Measurements from ENCODE around the gene PIP4K2A.

Gene PIP4K2A

DNA sequence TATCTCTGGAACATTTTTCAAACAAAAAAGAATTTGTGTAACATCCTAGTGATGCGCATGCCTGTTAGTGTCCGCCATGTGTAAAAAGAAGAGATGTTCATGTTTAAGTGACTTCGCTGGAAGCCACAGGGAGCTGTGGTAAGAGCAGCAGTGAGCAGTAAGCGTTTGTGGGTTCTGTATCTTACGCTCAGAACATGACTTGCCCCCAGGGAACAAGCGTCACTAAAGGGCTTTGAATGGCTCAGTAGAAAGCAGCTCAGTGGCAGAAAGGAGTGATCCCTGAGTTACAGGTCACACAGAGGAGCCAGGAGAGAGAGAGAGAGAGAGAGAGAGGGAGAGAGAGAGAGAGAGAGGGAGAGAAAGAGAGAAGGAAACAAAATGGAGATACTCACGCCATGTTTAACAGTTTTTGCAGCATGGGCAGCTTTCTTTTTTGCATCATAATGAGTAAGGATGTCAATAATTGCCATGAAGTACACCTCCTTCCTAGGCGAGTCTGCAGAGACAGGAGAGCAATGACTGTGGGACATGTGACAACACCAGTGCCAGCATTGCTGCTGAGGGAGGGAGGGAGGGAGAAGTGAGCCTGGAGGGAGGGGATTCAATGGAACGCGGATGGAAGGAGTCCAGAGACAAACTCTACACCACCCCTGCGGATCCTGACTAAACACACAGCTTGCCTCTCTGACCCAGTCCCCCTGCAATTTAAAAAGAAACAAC lies 174.6 kb downstream of the PIP4K2A start:
- Histone ChIP-seq H3K4me3 (ENCODE audit: low read length) (no peak overlapping the region), H3K4me1 (ENCODE audit: low read length) (no peaks in the 10 kb centered on the region), H3K79me2 (ENCODE audit: low read length) (no peaks in the 10 kb centered on the region), H3K27ac (ENCODE audit: low read length) (no peak overlapping the region), H2AFZ (ENCODE audit: low read depth, low read length) (no peak overlapping the region), H3K9me3 (ENCODE audit: insufficient read depth, low read length) (no peaks in the 10 kb centered on the region), H3K9ac (ENCODE audit: low read length) (no peak overlapping the region), H3K36me3 (replicated peaks; ENCODE audit: low read depth, low read length) (no peaks in the 10 kb centered on the region), H3K27me3 (ENCODE audit: low read depth, low read length) (no peaks in the 10 kb centered on the region), H4K20me1 (ENCODE audit: insufficient read depth, low read length) (no peaks in the 10 kb centered on the region), H3K4me2 (ENCODE audit: low read length) (no peak overlapping the region)
- no peak for TF ChIP-seq EZH2phosphoT487 (IDR thresholded peaks at IDR 0.05; ENCODE audit: low read depth)
- TF ChIP-seq, protein P1, sequence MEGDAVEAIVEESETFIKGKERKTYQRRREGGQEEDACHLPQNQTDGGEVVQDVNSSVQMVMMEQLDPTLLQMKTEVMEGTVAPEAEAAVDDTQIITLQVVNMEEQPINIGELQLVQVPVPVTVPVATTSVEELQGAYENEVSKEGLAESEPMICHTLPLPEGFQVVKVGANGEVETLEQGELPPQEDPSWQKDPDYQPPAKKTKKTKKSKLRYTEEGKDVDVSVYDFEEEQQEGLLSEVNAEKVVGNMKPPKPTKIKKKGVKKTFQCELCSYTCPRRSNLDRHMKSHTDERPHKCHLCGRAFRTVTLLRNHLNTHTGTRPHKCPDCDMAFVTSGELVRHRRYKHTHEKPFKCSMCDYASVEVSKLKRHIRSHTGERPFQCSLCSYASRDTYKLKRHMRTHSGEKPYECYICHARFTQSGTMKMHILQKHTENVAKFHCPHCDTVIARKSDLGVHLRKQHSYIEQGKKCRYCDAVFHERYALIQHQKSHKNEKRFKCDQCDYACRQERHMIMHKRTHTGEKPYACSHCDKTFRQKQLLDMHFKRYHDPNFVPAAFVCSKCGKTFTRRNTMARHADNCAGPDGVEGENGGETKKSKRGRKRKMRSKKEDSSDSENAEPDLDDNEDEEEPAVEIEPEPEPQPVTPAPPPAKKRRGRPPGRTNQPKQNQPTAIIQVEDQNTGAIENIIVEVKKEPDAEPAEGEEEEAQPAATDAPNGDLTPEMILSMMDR (IDR thresholded peaks at IDR 0.05; ENCODE audit: low read depth, low read length): no peak

DNA sequence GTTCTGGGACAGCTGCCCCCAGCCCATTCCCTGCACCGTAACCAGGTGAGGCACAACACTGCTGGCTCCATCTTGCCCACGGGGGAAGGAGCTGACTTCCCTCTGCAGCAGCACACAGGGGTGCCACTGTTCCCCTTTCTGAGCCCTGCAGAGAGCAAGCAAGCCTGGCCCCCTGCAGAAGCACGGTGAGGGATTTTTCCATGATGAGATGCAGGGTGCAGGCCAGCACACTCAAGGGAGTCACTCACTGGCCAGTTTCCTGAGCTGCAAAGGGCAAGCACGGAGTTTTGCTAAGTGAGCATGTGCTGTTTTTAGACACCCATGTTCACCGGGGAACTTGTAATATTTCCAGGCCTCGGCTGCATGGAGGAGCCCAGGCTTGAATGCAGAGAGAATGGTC lies 176.6 kb downstream of the PIP4K2A start:
- Histone ChIP-seq H3K4me3 (ENCODE audit: low read length) (no peak overlapping the region), H3K36me3 (replicated peaks; ENCODE audit: low read depth, low read length) (no peaks in the 10 kb centered on the region), H2AFZ (ENCODE audit: low read depth, low read length) (no peak overlapping the region), H3K79me2 (ENCODE audit: low read length) (no peaks in the 10 kb centered on the region), H3K4me2 (ENCODE audit: low read length) (no peak overlapping the region), H3K9me3 (ENCODE audit: insufficient read depth, low read length) (no peaks in the 10 kb centered on the region), H3K9ac (ENCODE audit: low read length) (no peak overlapping the region), H3K4me1 (ENCODE audit: low read length) (no peaks in the 10 kb centered on the region), H3K27me3 (ENCODE audit: low read depth, low read length) (no peaks in the 10 kb centered on the region), H3K27ac (ENCODE audit: low read length) (no peak overlapping the region), H4K20me1 (ENCODE audit: insufficient read depth, low read length) (no peaks in the 10 kb centered on the region)
- TF ChIP-seq, protein P1 (IDR thresholded peaks at IDR 0.05; ENCODE audit: low read depth, low read length): no peak
- no peak for TF ChIP-seq EZH2phosphoT487 (IDR thresholded peaks at IDR 0.05; ENCODE audit: low read depth)

DNA sequence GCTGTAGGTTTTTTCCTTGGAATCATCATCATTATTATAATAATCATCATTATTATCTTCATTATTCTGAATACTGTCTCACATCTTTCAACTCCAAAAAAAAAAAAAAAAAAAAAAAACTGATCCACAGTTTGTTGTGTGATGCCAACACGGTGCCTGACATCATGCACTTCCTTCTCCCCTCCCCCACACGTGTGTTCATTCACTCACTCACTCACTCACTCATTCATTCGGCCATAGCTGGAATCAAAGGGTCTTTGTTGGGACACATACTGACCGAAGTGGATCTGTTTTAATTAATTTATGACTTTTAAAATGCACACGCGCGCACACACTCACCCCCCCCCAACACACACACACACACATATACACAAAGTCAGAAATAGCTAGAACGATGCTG lies 177.8 kb downstream of the PIP4K2A start:
- no peak overlapping the region for H3K27ac ChIP-seq (ENCODE audit: low read length)
- no peaks in the 10 kb centered on the region for H3K27me3 ChIP-seq (ENCODE audit: low read depth, low read length)
- no peaks in the 10 kb centered on the region for H4K20me1 ChIP-seq (ENCODE audit: insufficient read depth, low read length)
- H3K79me2 ChIP-seq (ENCODE audit: low read length): no peaks in the 10 kb centered on the region
- H3K4me3 ChIP-seq (ENCODE audit: low read length): no peak overlapping the region
- H3K9ac ChIP-seq (ENCODE audit: low read length): no peak overlapping the region
- TF ChIP-seq, protein P1 (IDR thresholded peaks at IDR 0.05; ENCODE audit: low read depth, low read length): no peak
- TF ChIP-seq EZH2phosphoT487 (IDR thresholded peaks at IDR 0.05; ENCODE audit: low read depth): no peak
- H2AFZ ChIP-seq (ENCODE audit: low read depth, low read length): no peak overlapping the region
- no peak overlapping the region for H3K4me2 ChIP-seq (ENCODE audit: low read length)
- H3K4me1 ChIP-seq (ENCODE audit: low read length): no peaks in the 10 kb centered on the region
- no peaks in the 10 kb centered on the region for H3K36me3 ChIP-seq (replicated peaks; ENCODE audit: low read depth, low read length)
- H3K9me3 ChIP-seq (ENCODE audit: insufficient read depth, low read length): no peaks in the 10 kb centered on the region

DNA sequence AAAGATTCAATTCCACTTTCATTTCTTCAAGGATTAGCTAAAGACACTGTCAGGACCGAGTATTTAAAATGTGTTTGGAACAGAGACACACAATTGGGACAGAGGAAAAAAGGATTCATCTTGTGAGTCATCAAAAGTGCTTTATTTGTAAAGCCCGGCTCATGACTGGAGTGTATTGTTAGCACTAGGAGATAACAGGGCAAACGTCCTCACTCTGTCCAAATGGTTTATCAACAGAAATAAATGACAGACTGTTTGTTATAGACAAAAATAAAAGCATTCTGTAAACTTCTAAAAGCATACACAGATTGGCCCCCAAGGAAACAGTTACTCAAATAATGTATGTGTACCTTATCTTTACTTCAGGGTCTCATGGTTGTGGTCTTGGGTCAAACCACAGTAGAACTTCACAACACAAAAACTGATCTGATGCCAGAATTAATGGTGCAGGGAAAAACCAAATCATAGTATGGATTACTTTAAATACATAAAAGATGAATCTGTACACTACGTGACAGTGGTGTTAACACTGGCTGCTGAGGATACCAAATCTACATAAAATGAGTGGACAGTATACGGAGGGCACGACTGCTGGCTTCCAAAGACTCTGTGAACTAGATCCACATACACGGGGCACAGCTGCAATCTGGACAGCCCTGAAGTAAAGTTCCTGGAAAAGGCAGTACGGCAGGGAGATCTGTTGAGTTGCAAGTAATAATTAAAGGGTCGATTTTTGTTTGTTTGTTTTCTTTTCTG lies 179.4 kb downstream of the PIP4K2A start:
- H3K4me1 ChIP-seq (ENCODE audit: low read length): no peaks in the 10 kb centered on the region
- no peak overlapping the region for H3K9ac ChIP-seq (ENCODE audit: low read length)
- no peak for TF ChIP-seq EZH2phosphoT487 (IDR thresholded peaks at IDR 0.05; ENCODE audit: low read depth)
- TF ChIP-seq, protein P1 (IDR thresholded peaks at IDR 0.05; ENCODE audit: low read depth, low read length): no peak
- H2AFZ ChIP-seq (ENCODE audit: low read depth, low read length): no peak overlapping the region
- H3K79me2 ChIP-seq (ENCODE audit: low read length): no peaks in the 10 kb centered on the region
- H3K9me3 ChIP-seq (ENCODE audit: insufficient read depth, low read length): no peaks in the 10 kb centered on the region
- no peaks in the 10 kb centered on the region for H3K27me3 ChIP-seq (ENCODE audit: low read depth, low read length)
- no peak overlapping the region for H3K4me2 ChIP-seq (ENCODE audit: low read length)
- H3K27ac ChIP-seq (ENCODE audit: low read length): no peak overlapping the region
- H3K4me3 ChIP-seq (ENCODE audit: low read length): no peak overlapping the region
- no peaks in the 10 kb centered on the region for H3K36me3 ChIP-seq (replicated peaks; ENCODE audit: low read depth, low read length)
- no peaks in the 10 kb centered on the region for H4K20me1 ChIP-seq (ENCODE audit: insufficient read depth, low read length)
